Loucy (cell line): Measurements from ENCODE around the gene RPS3.
A peak's percentile ranks its signal among the peaks of the same experiment; 100 is the strongest.

Source experiments
- CTCF ChIP-seq: fragments of 200-600 bp; sonication (generic); conservative IDR thresholded peaks from 2 replicates; pipeline ENCODE4 v1.5.1; 2014; ENCODE audit warnings: mild to moderate bottlenecking, antibody characterized with exemption, low read length
- EZH2phosphoT487 ChIP-seq: fragments of 200-600 bp; IDR thresholded peaks from 2 replicates; pipeline ENCODE4 v1.6.1; 2018; ENCODE audit warnings: antibody characterized with exemption, mild to moderate bottlenecking, moderate library complexity, borderline replicate concordance

- TF ChIP-seq EZH2phosphoT487 (no peak), CTCF (peak; percentile 39; the same call in 1 of the 2 replicates)
Measured at GRCh38 chr11:75399344-75400145, at the start of gene RPS3.
